Choroid plexus epithelial cell (primary cell): ENCODE results near the gene CNPY3.

ENCODE experiments used
- DNase-seq: peaks from one replicate; pipeline ENCODE4 v3.0.0-alpha.2; 2010; ENCODE audit warnings: low read depth
- H3K4me3 ChIP-seq: 2 replicates; pipeline ENCODE4 v1.5.1; 2011; ENCODE audit warnings: low read depth, mild to moderate bottlenecking, control low read depth, low read length, moderate library complexity
- TF ChIP-seq, protein P1 (sequence below): conservative IDR thresholded peaks from 2 replicates; pipeline ENCODE4 v1.5.1; 2011; ENCODE audit warnings: low read depth, mild to moderate bottlenecking, control low read depth, inconsistent platforms, low read length, moderate library complexity

Gene CNPY3

DNA sequence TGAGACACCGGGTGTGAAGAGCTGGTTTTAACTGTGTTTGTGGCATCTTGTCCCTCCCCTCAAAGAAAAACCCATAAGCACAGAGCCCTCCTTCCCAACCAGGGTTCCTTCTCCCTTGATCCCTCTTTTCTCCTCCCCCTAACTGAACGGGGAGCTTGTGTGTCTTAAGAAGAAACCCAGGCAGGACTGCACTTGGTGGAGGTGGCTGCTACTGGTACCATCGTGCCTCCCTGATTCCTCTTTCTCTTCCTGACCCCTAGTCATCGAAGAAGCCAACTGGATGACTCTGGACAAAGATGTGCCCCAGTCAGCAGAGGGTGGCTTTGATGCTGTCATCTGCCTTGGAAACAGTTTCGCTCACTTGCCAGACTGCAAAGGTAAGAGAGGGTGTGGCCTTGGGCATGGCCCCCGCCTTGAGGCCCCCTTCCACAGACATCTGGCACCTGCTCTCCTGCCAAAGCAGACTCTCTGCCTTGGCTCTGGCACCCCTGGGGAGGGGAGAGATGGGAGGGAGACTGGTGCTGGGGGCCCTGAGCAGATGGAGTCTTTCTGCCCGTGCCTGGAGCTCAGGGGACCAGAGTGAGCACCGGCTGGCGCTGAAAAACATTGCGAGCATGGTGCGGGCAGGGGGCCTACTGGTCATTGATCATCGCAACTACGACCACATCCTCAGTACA, 33.4 kb downstream of the CNPY3 start:
- no peak overlapping the region for H3K4me3 ChIP-seq
- TF ChIP-seq, protein P1, sequence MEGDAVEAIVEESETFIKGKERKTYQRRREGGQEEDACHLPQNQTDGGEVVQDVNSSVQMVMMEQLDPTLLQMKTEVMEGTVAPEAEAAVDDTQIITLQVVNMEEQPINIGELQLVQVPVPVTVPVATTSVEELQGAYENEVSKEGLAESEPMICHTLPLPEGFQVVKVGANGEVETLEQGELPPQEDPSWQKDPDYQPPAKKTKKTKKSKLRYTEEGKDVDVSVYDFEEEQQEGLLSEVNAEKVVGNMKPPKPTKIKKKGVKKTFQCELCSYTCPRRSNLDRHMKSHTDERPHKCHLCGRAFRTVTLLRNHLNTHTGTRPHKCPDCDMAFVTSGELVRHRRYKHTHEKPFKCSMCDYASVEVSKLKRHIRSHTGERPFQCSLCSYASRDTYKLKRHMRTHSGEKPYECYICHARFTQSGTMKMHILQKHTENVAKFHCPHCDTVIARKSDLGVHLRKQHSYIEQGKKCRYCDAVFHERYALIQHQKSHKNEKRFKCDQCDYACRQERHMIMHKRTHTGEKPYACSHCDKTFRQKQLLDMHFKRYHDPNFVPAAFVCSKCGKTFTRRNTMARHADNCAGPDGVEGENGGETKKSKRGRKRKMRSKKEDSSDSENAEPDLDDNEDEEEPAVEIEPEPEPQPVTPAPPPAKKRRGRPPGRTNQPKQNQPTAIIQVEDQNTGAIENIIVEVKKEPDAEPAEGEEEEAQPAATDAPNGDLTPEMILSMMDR: no peak
- no peak for DNase-seq

DNA sequence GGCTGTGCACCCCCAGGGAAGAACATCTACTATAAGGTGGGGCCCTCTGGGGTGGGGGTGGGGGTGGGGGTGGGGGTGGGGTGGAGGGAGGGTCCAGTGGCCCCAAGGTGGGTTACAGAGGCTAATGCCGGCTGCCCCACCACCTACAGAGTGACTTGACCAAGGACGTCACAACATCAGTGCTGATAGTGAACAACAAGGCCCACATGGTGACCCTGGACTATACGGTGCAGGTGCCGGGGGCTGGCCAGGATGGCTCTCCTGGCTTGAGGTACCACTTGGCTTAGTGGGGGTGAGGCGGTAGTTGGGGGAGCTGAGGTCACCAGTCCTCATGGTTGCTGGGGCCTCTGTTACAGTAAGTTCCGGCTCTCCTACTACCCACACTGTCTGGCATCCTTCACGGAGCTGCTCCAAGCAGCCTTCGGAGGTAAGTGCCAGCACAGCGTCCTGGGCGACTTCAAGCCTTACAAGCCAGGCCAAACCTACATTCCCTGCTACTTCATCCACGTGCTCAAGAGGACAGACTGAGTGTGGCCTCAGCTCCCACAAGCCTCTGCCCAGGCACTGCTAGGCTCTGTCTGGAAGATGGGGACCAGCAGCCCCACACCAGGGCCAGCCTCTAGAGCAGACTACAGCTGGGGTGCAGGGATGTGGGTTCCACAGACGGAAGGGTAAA, 34.0 kb downstream of the CNPY3 start:
- TF ChIP-seq, protein P1: no peak
- H3K4me3 ChIP-seq: no peak overlapping the region
- no peak for DNase-seq

DNA sequence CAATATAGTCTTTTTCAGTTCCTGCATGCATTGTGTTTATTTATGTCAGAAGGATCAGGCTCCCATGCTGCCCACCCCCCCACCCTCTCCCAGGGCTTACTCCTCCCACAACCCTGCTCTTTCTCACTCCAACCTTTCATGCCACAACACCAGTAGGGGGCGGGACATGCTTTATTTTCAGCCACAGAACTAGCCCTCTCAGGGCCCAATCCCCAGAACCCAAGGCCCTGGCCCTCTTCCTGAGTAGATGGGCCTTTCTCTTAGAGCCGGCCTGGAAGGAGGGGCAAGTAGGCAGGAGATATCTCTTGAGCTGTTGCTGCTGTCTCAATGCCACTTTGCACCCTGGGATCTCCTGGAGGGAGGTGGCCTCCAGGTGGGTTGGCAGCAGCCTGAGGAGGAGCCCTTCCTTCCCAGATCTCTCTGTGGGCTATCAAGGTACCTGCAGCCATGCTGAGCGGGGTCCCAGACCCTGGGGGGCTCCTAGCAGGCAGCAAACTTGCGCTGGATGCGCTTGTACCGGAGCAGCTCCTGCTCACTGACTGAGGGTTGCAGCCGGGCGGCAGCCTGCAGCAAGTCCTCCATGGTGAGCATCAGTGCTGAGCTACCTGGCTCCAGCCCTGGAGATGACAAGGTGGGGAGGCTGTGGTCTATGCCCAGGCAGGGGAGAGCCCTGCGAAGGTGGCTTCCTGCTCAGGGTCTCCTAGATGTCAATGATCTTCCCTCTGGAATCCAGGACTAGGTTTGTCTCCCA, 34.8 kb downstream of the CNPY3 start:
- DNase-seq: peak; percentile 66
- H3K4me3 ChIP-seq: no peak overlapping the region
- TF ChIP-seq, protein P1: peak; percentile 56

DNA sequence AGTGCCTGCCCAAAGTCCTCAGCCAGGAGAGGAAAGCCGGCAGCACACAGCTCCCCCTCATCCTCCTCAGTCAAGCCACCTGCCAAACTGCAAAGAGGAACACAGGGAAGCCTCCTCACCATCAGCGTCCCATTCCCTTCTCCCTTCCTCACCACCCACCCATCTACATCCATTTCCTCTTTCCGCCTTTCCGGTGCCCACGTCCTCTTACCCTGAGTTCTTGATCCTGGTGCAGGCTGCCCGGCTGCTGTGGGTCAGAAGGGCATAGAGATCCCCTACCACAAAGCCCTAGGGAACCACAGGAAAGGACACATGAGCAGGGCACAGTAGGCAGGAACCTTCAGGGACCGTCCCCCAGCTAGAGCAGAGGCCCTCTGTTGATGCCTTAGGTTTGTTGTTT, 37.3 kb downstream of the CNPY3 start:
- TF ChIP-seq, protein P1: no peak
- H3K4me3 ChIP-seq: no peak overlapping the region
- no peak for DNase-seq

DNA sequence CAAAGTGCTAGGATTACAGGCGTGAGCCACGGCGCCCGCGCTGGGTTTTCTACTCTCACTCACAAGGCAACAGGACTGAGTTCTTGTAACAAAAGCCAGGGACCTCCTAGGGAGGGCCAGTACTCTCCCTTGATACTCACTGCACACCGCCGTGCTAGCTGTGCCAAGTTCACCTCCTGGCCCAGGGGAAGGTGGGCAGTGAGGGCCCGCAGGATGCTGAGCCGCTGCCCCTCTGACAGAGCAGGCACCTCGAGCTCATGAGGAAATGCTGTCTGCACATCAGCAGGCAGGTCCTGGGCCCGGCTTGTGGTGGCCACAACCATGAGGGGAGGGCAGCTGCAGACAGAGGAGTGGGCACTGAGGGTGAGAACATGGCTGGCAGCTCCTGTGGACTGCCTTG, 37.9 kb downstream of the CNPY3 start:
- H3K4me3 ChIP-seq: no peak overlapping the region
- TF ChIP-seq, protein P1: no peak
- no peak for DNase-seq

DNA sequence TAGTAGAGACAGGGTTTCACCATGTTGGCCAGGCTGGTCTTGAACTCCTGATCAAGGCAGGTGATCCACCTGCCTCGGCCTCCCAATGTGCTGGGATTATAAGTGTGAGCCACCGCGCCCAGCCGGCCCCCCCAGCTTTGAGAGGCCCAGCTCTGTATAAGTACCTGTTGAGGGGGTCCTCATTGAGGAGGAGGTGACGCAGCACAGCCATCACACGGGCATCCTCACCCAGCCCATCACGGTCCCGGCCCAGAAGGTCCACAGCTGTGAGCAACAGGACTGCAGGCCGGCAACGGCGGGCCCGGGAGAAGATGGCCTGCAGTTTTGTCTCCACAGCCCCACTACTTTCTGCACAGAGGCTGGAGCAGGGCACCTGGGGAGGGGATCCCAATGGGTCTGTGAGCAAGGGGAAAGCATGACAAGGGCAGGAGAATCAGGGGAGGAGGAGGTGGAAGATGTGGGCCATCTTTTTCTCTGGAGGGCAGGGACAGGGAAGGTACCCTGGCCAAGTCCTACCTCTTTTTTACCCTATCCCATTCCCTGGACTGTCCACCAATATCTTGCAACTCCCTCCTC, 38.9 kb downstream of the CNPY3 start:
- no peak for DNase-seq
- no peak overlapping the region for H3K4me3 ChIP-seq
- TF ChIP-seq, protein P1: no peak
